Gastroesophageal sphincter (tissue), 2 donors: ENCODE results near the gene ZNF213.

Source experiments
- POLR2A ChIP-seq, 2 donors: fragments of 450-650 bp; IDR thresholded peaks; one replicate each; pipeline ENCODE4 v1.6.1; 2017; ENCODE audit warnings: antibody characterized with exemption in 2 of 2, mild to moderate bottlenecking in 2 of 2, moderate library complexity in 1 of 2
- POLR2AphosphoS5 ChIP-seq: sonication (generic); formaldehyde crosslinking; IDR thresholded peaks from one replicate; pipeline ENCODE4 v1.6.1; 2017; ENCODE audit warnings: antibody characterized with exemption

GRCh38 chr16:3091551-3091950, 43.3 kb upstream of the ZNF213 start:
- TF ChIP-seq POLR2A (IDR thresholded peaks at IDR 0.05) (no peak), POLR2AphosphoS5 (no peak)
